GM23338 (cell line): Measurements from ENCODE around the gene ARL10. TPM values are rescaled to one million over a fixed set of nuclear protein-coding genes. Genes with fewer than 3 reads are reported as not detected.

Experiments used
- ATAC-seq: fragments of 200-7000 bp; cut with Tn5 transposase; 3 replicates; pipeline ENCODE4 v1.9.1; 2020
- DNase-seq: peaks from one replicate; pipeline ENCODE4 v3.0.0-alpha.2; 2015; ENCODE audit warnings: low spot score
- H2AFZ ChIP-seq: fragments of 200-600 bp; sonication (generic); 2 replicates; pipeline ENCODE4 v1.8.0; 2016; ENCODE audit warnings: antibody characterized with exemption, mild to moderate bottlenecking, moderate library complexity
- H3F3A ChIP-seq: fragments of 200-600 bp; sonication (generic); replicated peaks from 2 replicates; pipeline ENCODE4 v1.8.0; 2017; ENCODE audit warnings: antibody characterized with exemption, mixed run types, low read depth
- H3K27ac ChIP-seq: fragments of 200-600 bp; sonication (generic); 2 replicates; pipeline ENCODE4 v1.6.1; 2016; ENCODE audit warnings: low read depth
- H3K27me3 ChIP-seq: fragments of 200-600 bp; sonication (generic); 2 replicates; pipeline ENCODE4 v1.8.0; 2016; ENCODE audit warnings: mild to moderate bottlenecking, mixed run types, moderate library complexity; ENCODE audit not compliant: insufficient read depth
- H3K36me3 ChIP-seq: fragments of 200-600 bp; sonication (generic); 2 replicates; pipeline ENCODE4 v1.8.0; 2016; ENCODE audit warnings: mild to moderate bottlenecking; ENCODE audit not compliant: insufficient read depth
- H3K4me1 ChIP-seq: fragments of 200-600 bp; sonication (generic); 2 replicates; pipeline ENCODE4 v1.8.0; 2016; ENCODE audit warnings: mild to moderate bottlenecking, moderate library complexity; ENCODE audit not compliant: insufficient read depth
- H3K4me2 ChIP-seq: fragments of 200-600 bp; sonication (generic); 2 replicates; pipeline ENCODE4 v1.7.1; 2017; ENCODE audit warnings: mixed run types
- H3K4me3 ChIP-seq: fragments of 200-600 bp; sonication (generic); 2 replicates; pipeline ENCODE4 v1.6.1; 2016; ENCODE audit warnings: mixed run types
- H3K79me2 ChIP-seq: fragments of 200-600 bp; sonication (generic); replicated peaks from 2 replicates; pipeline ENCODE4 v1.8.0; 2017; ENCODE audit warnings: mild to moderate bottlenecking; ENCODE audit not compliant: insufficient read depth
- H3K9me2 ChIP-seq: fragments of 200-600 bp; sonication (generic); 2 replicates; pipeline ENCODE4 v1.8.0; 2017; ENCODE audit not compliant: insufficient read depth
- H4K20me1 ChIP-seq: fragments of 200-600 bp; sonication (generic); replicated peaks from 2 replicates; pipeline ENCODE4 v1.8.0; 2017; ENCODE audit warnings: mild to moderate bottlenecking; ENCODE audit not compliant: insufficient read depth
- H3K27ac Mint-ChIP-seq: 2 replicates; pipeline ENCODE4 v1.8.0; 2020; ENCODE audit warnings: inconsistent platforms, mild to moderate bottlenecking, moderate library complexity, mixed read lengths
- H3K27me3 Mint-ChIP-seq: 3 replicates; pipeline ENCODE4 v1.8.0; 2022; ENCODE audit warnings: low read depth, mild to moderate bottlenecking, moderate library complexity, mixed read lengths, inconsistent platforms; ENCODE audit not compliant: insufficient read depth, poor library complexity
- H3K36me3 Mint-ChIP-seq: 3 replicates; pipeline ENCODE4 v1.8.0; 2021; ENCODE audit warnings: low read depth, mild to moderate bottlenecking, inconsistent platforms, moderate library complexity, mixed read lengths
- H3K4me1 Mint-ChIP-seq: 3 replicates; pipeline ENCODE4 v1.8.0; 2020; ENCODE audit warnings: mild to moderate bottlenecking, inconsistent platforms, mixed read lengths
- H3K4me3 Mint-ChIP-seq: 3 replicates; pipeline ENCODE4 v1.8.0; 2021; ENCODE audit warnings: moderate library complexity, mild to moderate bottlenecking, inconsistent platforms, mixed read lengths
- H3K9me3 Mint-ChIP-seq: 3 replicates; pipeline ENCODE4 v1.8.0; 2020; ENCODE audit warnings: moderate library complexity, mild to moderate bottlenecking, inconsistent platforms, mixed read lengths
- CREB1 ChIP-seq: fragments of 250-450 bp; sonication (Bioruptor Pico); IDR thresholded peaks from 2 replicates; pipeline ENCODE4 v1.5.0; 2020; ENCODE audit warnings: low read depth, mild to moderate bottlenecking, moderate library complexity
- EZH2 ChIP-seq: fragments of 200-600 bp; sonication (generic); IDR thresholded peaks from one replicate; pipeline ENCODE4 v1.8.0; 2017; ENCODE audit warnings: antibody characterized with exemption, mild to moderate bottlenecking, low read depth; ENCODE audit not compliant: unreplicated experiment
- EZH2phosphoT487 ChIP-seq: fragments of 200-600 bp; sonication (generic); IDR thresholded peaks from one replicate; pipeline ENCODE4 v1.8.1; 2018; ENCODE audit warnings: antibody characterized with exemption; ENCODE audit not compliant: unreplicated experiment
- JUNB ChIP-seq: IDR thresholded peaks from one replicate; pipeline ENCODE4 v1.6.1; 2016; ENCODE audit warnings: antibody characterized with exemption; ENCODE audit not compliant: unreplicated experiment
- NANOG ChIP-seq: IDR thresholded peaks from 2 replicates; pipeline ENCODE4 v1.6.1; 2016; ENCODE audit warnings: antibody characterized with exemption, borderline replicate concordance
- POLR2AphosphoS5 ChIP-seq: IDR thresholded peaks from 2 replicates; pipeline ENCODE4 v1.6.1; 2016; ENCODE audit warnings: antibody characterized with exemption, low read depth
- STAT1 ChIP-seq: IDR thresholded peaks from one replicate; pipeline ENCODE4 v1.6.1; 2016; ENCODE audit warnings: antibody characterized with exemption; ENCODE audit not compliant: unreplicated experiment
- ZNF114 ChIP-seq: fragments of 250-450 bp; sonication (Bioruptor Pico); IDR thresholded peaks from 2 replicates; pipeline ENCODE4 v1.5.0; 2020; ENCODE audit warnings: mild to moderate bottlenecking, moderate library complexity
- polyA plus RNA-seq: library from polyadenylated mRNA; unstranded; fragments of >200 nt; fragmentation: Nextera tagmentation; extraction: Ambion mirVana; gene quantifications from 2 replicates; pipeline ENCODE4 v1.2.1, GENCODE V29; 2016
- total RNA-seq: library from RNA; depleted of rRNA; stranded (reverse); fragments of >200 nt; shearing (Covaris generic); gene quantifications from 2 replicates; pipeline ENCODE4 v1.2.3, GENCODE V29; 2014
- TF ChIP-seq, protein P1 (sequence below): IDR thresholded peaks from 2 replicates; pipeline ENCODE4 v1.6.1; 2016; ENCODE audit warnings: antibody characterized with exemption
- TF ChIP-seq, protein P2 (sequence below): IDR thresholded peaks from one replicate; pipeline ENCODE4 v1.6.1; 2018; ENCODE audit warnings: antibody characterized with exemption; ENCODE audit not compliant: unreplicated experiment
- TF ChIP-seq, protein P3 (sequence below), 2 experiments: fragments of 200-600 bp in 1 of 2; sonication (generic) in 1 of 2; conservative IDR thresholded peaks; 2 replicates each; pipeline versions ENCODE4 v1.5.1 to v1.6.1; 2016 to 2017; ENCODE audit warnings: antibody characterized with exemption in 2 of 2, low read depth in 2 of 2, mild to moderate bottlenecking in 2 of 2, moderate library complexity in 1 of 2

Gene ARL10
- total and polyA plus RNA-seq, 2 experiments from 2014 or later, result 2.5 to 7.9 TPM

DNA sequence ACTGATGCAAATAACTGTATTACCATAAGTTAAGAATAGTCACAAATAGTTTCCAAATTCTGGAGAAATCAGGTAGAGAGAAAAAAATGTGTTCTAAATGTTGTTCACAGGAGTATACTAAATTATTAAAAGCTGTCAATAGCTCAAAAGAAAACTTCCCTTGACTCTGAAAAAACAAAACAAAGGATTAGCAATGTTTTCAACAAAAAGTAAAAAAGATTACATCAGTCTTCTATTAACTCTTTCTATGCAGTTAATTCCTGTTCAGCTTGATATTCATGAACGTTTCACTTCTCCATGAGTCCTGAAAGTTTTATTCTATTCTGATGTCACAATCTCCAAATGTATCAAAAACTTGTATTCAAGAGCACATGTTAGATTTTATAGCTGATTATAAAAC is 60.5 kb downstream of the ARL10 start:
- Mint-ChIP-seq H3K9me3 (peaks cover 38% of the 10 kb centered on the region), H3K36me3 (peaks cover 17% of the 10 kb centered on the region; the same call in 2 of the 3 replicates), H3K4me1 (no peaks in the 10 kb centered on the region), H3K4me3 (no peak overlapping the region), H3K27me3 (peaks cover 1% of the 10 kb centered on the region), H3K27ac (no peak overlapping the region)
- no peaks in the 10 kb centered on the region for H3K4me1 ChIP-seq
- no peaks in the 10 kb centered on the region for H3K79me2 ChIP-seq
- H3F3A ChIP-seq, result no peaks in the 10 kb centered on the region
- H3K27me3 ChIP-seq, result no peaks in the 10 kb centered on the region
- H3K36me3 ChIP-seq, result 0 out of 2 replicates have a peak, but pooled peaks cover under 1% of the 10 kb centered on the region
- no peak for DNase-seq
- TF ChIP-seq, protein P1, sequence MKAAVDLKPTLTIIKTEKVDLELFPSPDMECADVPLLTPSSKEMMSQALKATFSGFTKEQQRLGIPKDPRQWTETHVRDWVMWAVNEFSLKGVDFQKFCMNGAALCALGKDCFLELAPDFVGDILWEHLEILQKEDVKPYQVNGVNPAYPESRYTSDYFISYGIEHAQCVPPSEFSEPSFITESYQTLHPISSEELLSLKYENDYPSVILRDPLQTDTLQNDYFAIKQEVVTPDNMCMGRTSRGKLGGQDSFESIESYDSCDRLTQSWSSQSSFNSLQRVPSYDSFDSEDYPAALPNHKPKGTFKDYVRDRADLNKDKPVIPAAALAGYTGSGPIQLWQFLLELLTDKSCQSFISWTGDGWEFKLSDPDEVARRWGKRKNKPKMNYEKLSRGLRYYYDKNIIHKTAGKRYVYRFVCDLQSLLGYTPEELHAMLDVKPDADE, result no peak
- TF ChIP-seq JUNB (no peak), NANOG (no peak), POLR2AphosphoS5 (no peak)
- no peak overlapping the region for H3K27ac ChIP-seq
- no peak overlapping the region for H3K4me3 ChIP-seq
- H4K20me1 ChIP-seq, result no peaks in the 10 kb centered on the region
- ATAC-seq, result no peak
- H3K9me2 ChIP-seq, result 0 out of 2 replicates have a peak, but pooled peaks cover 3% of the 10 kb centered on the region
- no peak overlapping the region for H2AFZ ChIP-seq
- no peak overlapping the region for H3K4me2 ChIP-seq

DNA sequence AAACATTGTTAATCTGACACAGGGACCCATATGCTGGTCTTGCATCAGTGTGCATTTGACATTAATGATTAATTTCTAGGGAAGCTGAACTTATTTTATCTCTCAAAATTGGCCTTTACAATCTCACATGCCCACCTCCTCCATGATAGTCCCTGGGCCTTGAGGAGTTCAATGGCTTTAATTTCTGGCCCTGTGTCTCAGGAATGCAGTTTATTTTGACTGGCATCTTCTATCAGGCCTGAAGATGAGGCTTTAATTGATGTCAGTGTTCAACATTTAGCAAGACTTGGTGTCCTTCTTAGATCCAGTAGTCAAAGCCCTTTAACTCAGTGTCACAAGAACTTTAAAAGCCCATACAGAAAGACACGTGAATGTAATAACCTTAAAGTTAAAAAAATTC is 61.6 kb downstream of the ARL10 start:
- no peak for ATAC-seq
- no peaks in the 10 kb centered on the region for H3F3A ChIP-seq
- H3K36me3 ChIP-seq, result no peaks in the 10 kb centered on the region
- H3K27ac ChIP-seq, result no peak overlapping the region
- no peak for TF ChIP-seq ZNF114 (CRISPR knock-in tag)
- TF ChIP-seq STAT1, result no peak
- no peak for TF ChIP-seq EZH2phosphoT487
- TF ChIP-seq EZH2, result no peak
- Mint-ChIP-seq H3K9me3 (peaks cover 30% of the 10 kb centered on the region), H3K36me3 (peaks cover 10% of the 10 kb centered on the region; the same call in 2 of the 3 replicates), H3K27ac (no peak overlapping the region), H3K27me3 (no peaks in the 10 kb centered on the region), H3K4me1 (no peaks in the 10 kb centered on the region), H3K4me3 (no peak overlapping the region)
- H3K27me3 ChIP-seq, result no peaks in the 10 kb centered on the region
- no peak for DNase-seq
- H4K20me1 ChIP-seq, result no peaks in the 10 kb centered on the region
- H3K4me2 ChIP-seq, result no peak overlapping the region
- H3K4me3 ChIP-seq, result no peak overlapping the region
- H3K9me2 ChIP-seq, result 0 out of 2 replicates have a peak, but pooled peaks cover 3% of the 10 kb centered on the region
- no peak overlapping the region for H2AFZ ChIP-seq
- no peaks in the 10 kb centered on the region for H3K4me1 ChIP-seq
- no peaks in the 10 kb centered on the region for H3K79me2 ChIP-seq

DNA sequence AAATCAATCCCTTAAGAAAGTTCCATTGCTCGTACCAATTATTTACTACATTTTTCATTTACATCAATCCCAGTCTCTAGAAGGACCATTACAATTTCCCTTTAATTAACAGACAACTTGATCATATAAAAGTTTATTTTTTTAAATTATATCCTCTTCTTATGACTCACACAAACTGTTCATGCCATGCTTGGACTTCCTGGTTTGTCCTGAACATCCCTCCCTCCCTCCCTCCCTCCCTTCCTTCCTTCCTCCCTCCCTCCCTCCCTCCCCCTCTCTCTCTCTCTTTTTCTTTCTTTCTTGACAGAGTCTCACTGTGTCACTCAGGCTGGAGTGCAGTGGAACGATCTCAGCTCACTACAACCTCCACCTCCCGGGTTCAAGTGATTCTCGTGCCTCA is 62.7 kb downstream of the ARL10 start:
- no peak for DNase-seq
- Mint-ChIP-seq H3K4me1 (no peaks in the 10 kb centered on the region), H3K27ac (no peak overlapping the region), H3K27me3 (peaks cover 3% of the 10 kb centered on the region), H3K9me3 (peaks cover 32% of the 10 kb centered on the region), H3K4me3 (no peak overlapping the region), H3K36me3 (peaks cover 12% of the 10 kb centered on the region)
- no peaks in the 10 kb centered on the region for H3K79me2 ChIP-seq
- 0 out of 2 replicates have a peak, but pooled peaks cover 3% of the 10 kb centered on the region for H3K9me2 ChIP-seq
- no peaks in the 10 kb centered on the region for H3K36me3 ChIP-seq
- no peak overlapping the region for H3K27ac ChIP-seq
- no peaks in the 10 kb centered on the region for H4K20me1 ChIP-seq
- no peak overlapping the region for H3K4me2 ChIP-seq
- no peaks in the 10 kb centered on the region for H3K4me1 ChIP-seq
- no peaks in the 10 kb centered on the region for H3K27me3 ChIP-seq
- no peaks in the 10 kb centered on the region for H3F3A ChIP-seq
- H3K4me3 ChIP-seq, result no peak overlapping the region
- no peak for ATAC-seq
- H2AFZ ChIP-seq, result no peak overlapping the region
- TF ChIP-seq NANOG, result no peak
- no peak for TF ChIP-seq JUNB
- TF ChIP-seq, protein P2, sequence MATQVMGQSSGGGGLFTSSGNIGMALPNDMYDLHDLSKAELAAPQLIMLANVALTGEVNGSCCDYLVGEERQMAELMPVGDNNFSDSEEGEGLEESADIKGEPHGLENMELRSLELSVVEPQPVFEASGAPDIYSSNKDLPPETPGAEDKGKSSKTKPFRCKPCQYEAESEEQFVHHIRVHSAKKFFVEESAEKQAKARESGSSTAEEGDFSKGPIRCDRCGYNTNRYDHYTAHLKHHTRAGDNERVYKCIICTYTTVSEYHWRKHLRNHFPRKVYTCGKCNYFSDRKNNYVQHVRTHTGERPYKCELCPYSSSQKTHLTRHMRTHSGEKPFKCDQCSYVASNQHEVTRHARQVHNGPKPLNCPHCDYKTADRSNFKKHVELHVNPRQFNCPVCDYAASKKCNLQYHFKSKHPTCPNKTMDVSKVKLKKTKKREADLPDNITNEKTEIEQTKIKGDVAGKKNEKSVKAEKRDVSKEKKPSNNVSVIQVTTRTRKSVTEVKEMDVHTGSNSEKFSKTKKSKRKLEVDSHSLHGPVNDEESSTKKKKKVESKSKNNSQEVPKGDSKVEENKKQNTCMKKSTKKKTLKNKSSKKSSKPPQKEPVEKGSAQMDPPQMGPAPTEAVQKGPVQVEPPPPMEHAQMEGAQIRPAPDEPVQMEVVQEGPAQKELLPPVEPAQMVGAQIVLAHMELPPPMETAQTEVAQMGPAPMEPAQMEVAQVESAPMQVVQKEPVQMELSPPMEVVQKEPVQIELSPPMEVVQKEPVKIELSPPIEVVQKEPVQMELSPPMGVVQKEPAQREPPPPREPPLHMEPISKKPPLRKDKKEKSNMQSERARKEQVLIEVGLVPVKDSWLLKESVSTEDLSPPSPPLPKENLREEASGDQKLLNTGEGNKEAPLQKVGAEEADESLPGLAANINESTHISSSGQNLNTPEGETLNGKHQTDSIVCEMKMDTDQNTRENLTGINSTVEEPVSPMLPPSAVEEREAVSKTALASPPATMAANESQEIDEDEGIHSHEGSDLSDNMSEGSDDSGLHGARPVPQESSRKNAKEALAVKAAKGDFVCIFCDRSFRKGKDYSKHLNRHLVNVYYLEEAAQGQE, result no peak
- TF ChIP-seq ZNF114 (CRISPR knock-in tag), result no peak
- TF ChIP-seq, protein P3, sequence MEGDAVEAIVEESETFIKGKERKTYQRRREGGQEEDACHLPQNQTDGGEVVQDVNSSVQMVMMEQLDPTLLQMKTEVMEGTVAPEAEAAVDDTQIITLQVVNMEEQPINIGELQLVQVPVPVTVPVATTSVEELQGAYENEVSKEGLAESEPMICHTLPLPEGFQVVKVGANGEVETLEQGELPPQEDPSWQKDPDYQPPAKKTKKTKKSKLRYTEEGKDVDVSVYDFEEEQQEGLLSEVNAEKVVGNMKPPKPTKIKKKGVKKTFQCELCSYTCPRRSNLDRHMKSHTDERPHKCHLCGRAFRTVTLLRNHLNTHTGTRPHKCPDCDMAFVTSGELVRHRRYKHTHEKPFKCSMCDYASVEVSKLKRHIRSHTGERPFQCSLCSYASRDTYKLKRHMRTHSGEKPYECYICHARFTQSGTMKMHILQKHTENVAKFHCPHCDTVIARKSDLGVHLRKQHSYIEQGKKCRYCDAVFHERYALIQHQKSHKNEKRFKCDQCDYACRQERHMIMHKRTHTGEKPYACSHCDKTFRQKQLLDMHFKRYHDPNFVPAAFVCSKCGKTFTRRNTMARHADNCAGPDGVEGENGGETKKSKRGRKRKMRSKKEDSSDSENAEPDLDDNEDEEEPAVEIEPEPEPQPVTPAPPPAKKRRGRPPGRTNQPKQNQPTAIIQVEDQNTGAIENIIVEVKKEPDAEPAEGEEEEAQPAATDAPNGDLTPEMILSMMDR (conservative IDR thresholded peaks at IDR 0.05; ENCODE audit: low read depth in 2 of 2), result no peak
- no peak for TF ChIP-seq EZH2phosphoT487
- no peak for TF ChIP-seq CREB1 (CRISPR knock-in tag)
- no peak for TF ChIP-seq EZH2
